AG08396 (cell line): ENCODE data around the gene TCEAL3.
"Not testable (repeated sequence)": the region's sequence is repeated elsewhere in the genome, so short reads cannot be mapped to it uniquely, and the experiment has no call there.

Experiments used
- DNase-seq: peaks from one replicate; pipeline ENCODE4 v3.0.0; 2012; ENCODE audit warnings: low spot score, mixed read lengths

TCEAL3 gene, protein sequence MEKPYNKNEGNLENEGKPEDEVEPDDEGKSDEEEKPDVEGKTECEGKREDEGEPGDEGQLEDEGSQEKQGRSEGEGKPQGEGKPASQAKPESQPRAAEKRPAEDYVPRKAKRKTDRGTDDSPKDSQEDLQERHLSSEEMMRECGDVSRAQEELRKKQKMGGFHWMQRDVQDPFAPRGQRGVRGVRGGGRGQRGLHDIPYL

DNA sequence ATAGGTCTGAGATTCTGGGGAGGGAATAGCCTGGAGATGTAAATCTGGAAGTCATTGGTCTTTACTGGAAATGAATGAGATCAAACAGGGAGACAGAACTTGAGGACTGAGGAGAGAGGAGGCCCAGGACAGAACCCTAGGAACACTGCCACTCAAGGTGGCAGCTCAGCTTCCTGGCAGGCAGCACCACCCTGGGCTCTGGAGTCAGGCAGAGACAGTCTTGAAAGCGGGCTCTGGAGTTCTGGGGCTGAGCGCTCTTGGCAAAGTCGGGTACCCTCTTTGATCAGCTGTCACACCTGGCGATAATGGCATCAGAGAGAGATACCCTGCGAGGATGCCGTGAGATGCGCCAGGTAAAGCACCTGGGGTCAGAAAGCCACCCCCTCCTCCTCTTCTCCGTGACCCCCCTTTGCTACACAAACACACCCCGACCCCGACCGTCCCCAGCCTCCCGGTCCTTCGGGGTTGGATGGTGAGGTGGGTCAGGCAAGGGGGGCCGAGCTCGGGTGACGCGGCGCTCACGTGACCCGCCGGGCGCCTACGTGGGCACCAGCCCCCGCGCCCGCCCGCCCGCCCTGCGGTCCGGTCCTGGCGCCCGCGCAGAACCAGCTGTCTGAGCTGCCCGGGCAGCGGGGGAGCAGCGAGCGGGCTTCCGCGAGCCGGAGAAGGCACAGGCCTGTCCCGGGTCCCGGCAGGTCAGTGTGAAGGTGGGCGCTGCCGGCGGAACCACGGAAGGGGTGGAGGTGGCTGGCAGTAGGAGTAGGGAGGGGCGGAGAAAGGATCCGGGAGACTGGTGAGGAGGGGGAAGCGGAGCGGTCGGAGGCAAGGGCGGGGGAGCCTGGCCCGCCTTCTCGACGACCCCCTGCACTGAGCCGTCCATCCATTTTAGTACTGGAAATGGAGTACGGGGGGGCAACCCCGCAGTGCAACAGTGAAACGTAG is at the start of gene TCEAL3:
Gene TCEAL3 (plus strand): TSS at position 600 of the 942 bp plus-strand sequence. CDS start 1,102 bp downstream, outside the sequence.
- DNase-seq = peak; percentile 69

DNA sequence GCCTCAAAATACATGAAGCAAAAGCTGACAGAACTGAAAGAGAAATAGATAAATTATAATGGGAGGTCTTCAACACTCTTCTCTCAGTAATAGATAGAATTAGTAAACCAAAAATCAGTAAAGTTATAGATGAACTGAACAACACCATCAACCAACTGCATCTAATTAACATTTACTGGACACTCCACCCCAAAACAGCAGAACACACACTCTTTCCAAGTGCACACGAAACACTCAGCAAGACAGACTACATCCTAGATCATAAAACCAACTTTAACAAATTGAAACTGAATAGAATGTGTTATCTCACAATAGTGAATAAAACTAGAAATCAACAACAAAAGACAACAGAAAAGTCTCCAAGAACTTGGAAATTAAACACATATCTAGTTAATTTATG is 47.5 kb upstream of the TCEAL3 start:
- no peak for DNase-seq

DNA sequence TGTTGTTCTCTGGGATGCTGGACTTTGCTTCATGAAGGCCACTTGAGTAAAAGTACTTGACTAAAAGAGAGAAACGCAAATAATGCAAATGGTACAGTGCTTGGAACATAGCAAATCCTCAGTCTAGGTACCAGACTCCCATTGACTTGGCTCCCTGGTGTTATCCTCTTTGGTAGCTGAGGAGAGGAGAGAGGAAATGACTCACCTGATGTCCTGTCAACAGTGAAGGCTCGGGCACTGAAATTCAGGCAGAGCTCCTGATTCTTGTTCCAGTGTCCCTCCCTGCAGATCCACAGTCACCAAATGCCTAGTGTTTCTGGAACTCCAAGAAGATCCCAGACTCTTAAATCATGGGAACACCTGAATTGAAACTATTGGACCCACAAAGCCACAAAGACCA is 45.0 kb upstream of the TCEAL3 start:
- DNase-seq = no peak

DNA sequence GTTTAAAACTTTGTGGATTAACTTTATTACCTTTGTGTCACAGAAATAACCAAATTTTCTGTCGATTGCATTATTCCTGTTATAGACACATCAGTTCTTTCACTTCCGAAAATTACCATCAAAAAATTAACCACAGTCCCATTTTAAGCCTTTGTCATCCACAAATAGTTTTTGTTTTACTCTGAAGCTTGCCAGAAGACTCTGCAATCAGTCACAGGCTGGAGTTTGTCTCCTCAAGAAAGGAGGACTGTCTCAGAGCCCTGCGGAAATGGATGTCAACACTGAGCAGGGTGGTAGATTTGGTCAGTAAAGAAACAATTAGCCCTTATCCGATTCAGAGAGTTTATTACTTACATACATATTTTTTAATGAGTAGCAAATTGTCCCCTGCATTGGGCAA is 42.6 kb upstream of the TCEAL3 start:
- DNase-seq = no peak

DNA sequence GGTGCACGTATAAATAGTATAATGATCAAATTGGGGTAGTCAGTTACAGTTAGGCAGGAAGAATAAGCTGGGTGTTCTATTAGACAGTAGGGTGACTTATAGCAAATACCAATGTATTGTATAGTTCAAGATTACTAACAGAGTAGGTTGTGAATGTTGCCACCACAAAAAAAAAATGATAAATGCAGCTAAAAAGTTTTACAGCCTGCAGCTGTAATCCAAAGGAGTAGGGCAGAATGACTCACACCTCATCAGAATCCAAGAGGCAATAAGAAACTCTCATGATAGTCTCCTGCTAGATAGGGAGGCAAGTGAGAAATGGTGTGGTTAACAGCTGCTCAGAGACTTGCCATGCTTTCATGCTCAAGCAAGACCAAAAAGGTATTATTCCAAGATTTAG is 42.0 kb upstream of the TCEAL3 start:
- peak; percentile 18 for DNase-seq

DNA sequence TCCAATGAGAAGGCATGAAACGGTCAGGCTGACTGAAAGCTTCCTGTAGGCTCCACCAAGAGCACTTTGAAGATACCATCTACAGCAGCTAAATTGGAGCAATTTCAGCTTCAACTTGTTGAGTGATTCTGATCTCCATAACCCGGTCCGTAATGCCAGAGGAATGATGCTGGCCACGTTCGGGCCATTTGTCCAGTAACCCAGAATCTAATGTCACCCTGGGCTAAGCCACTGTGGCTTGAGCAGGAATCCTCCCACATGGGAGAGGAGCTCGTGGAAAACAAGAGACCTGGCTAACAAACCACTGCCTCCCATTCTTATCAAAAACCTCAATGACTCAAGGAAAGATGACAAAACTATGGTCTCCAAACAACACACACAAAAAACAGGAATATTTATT is 36.6 kb upstream of the TCEAL3 start:
- DNase-seq = no peak

DNA sequence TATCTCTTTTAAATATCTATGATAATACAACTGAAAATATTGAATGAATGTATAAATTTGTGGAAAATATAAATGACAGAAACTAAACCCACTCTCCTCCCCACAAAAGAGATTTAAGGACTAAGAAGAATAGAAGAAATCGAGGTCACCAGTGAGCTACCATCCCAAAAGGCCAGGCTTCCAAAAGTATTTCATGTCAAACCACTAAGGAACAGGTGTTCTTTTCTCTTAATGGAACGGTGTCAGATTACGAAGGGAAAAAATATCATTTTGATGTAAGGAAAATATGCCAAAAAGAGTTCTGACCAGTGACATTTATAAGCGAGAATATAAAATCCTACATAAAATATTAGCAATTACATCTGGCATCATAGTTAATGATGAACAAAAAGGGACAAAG is 36.0 kb upstream of the TCEAL3 start:
- DNase-seq = no peak

DNA sequence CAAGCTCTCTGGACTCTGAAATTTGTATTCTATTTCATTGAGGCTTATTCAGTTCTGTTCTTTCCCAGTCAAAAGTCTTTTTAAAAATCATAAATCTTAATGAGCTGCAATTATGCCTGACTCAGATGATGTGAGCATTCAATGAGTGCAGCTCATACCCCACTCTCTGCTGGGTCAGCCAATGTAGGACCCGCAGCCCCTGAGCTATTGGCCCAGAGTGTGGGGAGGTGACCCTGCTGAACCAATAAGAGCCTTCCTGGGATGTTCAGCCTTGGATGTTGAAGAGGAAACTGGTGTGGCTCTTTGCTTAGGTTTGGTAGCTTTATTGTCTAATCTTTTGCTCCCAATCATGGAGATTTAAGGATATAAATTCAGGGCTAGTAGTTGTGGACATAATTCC is 34.6 kb upstream of the TCEAL3 start:
- no peak for DNase-seq

DNA sequence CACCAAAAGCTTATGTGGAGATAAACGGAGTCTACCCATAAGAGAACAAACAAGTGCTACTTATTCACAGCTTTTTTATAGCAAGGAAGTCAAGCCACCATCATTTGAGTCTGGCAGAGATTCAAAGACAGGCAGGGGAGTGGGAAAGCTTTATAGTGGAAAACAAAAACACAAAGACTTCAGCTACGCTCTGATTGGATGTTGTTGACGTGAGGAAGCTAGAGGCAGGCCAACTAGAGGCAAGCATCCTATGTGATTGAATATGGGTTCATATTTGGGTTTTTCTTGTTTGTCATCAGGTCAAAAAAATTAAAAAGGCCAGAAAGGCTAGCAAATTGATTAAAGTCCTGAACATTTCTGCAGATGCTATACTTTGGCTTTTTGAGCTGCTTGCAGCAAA is 23.2 kb upstream of the TCEAL3 start:
- DNase-seq = no peak

DNA sequence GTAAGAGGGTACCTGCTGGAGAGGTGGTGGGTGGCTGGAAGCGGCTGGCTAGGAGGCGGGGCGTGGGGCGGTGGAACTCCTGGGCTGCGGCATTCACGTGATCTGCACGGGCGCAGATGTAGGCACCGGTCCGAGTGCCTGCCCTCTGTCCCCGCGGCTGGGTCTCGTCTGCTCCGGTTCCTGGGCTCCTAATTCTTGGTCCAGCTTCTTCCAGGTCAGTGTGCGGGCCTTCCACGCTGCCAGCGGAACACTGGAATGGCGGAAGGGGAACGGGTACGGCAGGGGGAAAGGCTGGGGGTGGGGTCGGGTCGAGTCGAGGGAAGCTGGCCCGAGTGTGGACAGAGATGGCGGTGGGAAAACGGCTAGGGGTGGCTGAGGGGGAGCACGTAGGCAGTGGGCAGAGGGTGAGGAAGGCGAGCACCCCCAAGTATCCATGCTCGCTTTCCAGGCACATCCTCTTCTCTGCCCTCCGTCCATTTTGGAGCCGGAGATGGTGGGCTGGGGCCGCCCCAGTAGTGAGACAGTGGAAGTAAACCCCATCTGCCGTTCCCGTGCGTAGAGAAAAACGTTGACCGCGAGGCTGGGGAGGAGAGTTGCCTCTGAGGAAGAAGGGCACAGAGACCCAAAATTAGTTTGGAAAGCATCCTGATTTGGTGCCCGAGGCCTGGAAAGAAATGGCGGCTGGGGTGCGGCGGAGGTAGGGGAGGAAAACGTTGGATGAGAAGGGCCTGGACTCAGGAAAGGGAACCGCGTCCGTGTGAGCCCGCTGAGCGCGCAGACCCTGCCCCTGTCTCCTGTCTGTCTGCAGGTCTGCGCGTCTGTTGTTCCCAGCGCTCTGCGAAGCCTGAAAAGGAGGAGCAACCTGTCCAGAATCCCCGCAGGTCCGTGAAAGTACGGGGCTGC is 22.1 kb upstream of the TCEAL3 start, which contains the start of gene TCEAL4:
Gene TCEAL4 (plus strand): TSS at position 105 of the 903 bp plus-strand sequence. CDS start 1,161 bp downstream, outside the sequence.
- DNase-seq = peak; percentile 48

DNA sequence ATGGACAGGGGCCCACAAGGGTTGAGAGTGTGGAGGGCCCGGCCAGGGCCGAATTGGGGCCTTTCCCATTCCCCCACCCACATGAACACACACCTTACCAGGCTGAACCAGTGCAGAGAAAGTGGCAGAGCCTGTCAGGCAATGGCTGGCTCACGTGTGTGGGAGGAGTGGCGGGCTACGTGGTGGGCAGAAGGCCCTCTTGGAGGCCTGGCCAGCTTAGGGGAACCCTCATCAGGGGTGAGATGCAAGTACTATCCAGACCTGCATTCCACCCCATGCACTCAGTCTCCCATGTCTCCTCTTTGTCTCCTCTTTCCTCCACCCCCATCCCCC is 21.5 kb upstream of the TCEAL3 start:
- DNase-seq = no peak

DNA sequence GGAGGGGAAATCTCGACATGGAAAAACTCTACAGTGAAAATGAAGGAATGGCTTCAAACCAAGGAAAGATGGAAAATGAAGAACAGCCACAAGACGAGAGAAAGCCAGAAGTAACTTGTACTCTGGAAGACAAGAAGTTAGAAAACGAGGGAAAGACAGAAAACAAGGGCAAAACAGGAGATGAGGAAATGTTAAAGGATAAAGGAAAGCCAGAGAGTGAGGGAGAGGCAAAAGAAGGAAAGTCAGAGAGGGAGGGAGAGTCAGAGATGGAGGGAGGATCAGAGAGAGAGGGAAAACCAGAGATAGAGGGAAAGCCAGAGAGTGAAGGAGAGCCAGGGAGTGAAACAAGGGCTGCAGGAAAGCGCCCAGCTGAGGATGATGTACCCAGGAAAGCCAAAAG is 21.1 kb upstream of the TCEAL3 start:
- DNase-seq = no peak

DNA sequence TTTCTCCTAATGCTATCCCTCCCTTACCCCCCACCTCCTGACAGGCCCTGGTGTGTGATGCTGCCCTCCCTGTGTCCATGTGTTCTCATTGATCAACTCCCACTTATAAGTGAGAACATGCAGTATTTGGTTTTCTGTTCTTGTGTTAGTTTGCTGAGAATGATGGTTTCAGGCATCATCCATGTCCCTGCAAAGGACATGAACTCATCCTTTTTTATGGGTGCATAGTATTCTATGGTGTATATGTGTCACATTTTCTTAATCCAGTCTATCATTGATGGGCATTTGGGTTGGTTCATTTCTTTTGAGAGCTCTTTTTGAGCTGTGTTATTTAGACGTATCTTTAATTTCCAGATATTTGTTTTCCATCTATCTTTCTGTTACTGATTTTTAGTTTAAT is 15.5 kb upstream of the TCEAL3 start:
- DNase-seq = not testable (repeated sequence)

DNA sequence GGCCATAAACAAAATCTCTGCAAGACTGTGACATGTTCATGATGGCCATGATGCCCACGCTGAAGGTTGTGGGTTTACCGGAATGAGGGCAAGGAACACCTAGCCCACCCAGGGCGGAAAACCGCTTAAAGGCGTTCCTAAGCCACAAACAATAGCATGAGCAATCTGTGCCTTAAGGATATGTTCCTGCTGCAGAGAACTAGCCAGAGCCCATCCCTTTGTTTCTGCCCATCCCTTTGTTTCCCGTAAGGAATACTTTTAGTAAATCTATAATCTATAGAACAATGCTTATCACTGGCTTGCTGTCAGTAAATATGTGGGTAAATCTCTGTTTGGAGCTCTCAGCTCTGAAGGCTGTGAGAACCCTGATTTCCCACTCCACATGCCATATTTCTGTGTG is 12.6 kb upstream of the TCEAL3 start:
- not testable (repeated sequence) for DNase-seq

DNA sequence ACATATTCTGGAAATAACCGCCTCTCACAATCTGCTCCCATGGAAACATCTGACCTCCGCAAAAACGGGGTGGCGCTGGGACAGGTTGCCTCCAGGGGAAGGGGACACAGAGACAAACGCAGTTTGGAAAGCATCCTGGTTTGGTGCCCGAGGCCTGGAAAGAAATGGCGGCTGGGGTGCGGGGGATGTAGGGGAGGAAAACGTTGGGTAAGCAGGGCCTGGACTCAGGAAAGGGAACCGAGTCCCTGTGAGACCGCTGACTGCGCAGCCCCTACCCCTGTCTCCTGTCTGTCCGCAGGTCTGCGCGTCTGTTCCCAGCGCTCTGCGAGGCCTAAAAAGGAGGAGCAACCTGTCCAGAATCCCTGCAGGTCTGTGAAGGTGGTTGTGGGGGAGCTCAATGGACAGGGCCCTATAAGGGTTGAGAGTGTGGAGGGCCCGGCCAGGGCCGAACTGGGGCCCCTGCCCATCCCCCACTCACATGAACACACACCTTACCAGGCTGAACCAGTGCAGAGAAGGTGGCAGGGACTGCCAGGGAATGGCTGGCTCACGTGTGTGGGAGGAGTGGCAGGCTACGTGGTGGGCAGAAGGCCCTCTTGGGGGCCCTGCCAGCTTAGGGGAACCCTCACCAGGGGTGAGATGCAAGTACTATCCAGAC is 672 bp downstream of the TCEAL3 start:
- DNase-seq = no peak

DNA sequence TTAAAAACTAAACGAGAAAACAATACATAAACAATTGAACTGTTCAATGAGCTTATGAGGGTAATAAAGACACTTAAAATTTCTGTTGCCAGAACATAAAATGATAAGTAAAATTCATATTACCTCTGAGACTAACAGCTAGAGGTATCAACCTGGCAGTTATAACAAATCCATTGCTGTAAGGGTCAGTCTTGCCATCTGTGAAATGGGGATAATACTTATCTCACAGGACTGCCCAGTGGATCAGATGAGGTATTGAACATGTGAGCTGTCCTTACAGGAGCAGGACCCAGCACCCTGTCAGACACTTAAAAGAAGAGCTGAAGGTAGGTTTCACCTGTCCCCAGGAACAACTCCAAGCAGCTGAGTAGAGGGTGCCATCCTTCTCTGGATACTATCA is 2.5 kb downstream of the TCEAL3 start:
- DNase-seq = no peak

DNA sequence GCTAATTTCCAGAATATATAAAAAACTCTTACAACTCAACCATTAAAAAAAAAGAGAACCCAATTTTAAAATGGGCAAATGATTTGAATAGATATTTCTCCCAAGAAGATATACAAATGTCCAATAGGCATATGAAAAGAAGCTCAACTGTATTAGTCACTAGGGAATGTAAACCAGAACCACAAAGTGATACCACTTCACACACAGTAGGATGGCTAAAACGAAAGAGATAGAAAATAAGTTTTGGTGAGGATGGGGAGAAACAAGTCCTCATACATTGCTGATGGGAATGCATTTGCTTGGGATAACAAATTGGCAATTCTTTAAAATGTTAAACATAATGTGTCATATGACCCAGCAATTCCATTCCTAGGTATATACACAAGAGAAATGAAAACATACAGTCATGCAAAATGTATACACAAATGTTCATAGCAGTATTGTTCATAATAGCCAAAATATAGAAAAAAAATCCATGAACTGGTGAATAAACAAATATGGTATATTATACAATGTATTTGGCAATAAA is 5.7 kb downstream of the TCEAL3 start:
- no peak for DNase-seq

DNA sequence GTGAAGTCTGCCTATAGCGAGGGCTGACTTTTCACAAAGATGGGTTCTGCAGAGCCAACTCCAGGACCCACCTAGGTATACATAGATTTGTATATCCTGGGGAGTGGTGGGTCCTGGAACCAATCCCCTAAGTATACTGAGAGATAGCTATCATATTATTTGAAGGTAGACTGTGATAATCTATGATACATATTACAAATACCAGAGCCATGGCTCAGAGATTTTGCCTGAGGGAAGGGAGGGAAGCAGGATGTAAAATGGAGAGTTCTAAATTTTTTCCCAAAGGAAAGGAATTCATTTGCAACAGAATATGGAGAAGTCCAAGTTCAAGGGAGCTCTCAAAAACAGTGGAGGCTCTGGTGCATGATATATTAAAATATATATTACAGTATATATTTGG is 7.2 kb downstream of the TCEAL3 start:
- DNase-seq = no peak

DNA sequence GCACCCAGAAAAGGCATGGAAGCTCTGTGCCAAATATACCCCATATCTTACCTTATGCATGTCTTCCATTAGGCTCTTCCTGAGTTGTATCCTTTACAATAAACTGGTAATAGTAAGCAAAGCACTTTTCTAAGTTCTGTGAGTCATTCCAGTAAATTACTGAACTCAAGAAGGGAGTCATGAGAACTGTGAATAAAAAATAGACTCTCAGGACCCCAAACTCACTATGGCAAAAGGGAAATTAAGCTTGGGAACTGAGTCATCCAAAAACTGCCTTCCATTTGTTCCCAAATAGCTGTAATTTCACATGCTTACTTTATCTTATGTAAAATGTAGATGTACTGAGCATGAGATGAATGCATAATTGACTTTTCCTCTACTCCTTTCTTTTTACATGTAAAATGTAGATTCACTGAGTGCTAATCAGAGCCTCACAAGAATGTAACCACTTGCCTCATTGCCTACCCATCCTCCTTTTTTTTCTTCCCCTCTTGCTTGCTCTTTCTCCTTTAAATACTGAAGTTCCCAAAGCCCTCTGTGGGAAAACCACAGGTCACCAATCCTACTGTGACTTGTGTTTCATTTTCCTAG is 8.1 kb downstream of the TCEAL3 start:
- no peak for DNase-seq

DNA sequence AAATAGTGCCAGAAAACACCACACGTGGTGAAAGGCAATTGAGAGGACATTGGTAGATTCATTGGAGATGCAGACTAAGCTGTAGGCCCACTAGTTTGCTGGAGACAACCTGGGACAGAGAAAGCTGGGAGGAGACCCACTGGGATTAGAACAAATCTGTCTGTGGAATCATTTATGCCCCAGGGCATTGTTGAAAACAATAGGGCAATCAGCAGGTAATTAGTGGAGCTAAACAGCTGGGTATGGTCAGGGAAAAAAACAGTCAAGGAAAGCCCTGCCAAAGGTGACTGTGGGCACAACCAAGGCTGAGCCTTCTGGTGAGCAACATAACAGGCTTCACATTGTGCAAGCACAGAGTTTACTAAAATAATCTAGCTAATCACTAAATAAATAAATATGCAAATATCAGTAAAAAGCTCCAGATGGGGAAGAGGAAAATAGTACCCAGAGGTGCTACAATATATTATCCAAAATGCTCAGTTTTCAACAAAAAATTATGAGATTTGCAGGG is 9.0 kb downstream of the TCEAL3 start:
- no peak for DNase-seq

DNA sequence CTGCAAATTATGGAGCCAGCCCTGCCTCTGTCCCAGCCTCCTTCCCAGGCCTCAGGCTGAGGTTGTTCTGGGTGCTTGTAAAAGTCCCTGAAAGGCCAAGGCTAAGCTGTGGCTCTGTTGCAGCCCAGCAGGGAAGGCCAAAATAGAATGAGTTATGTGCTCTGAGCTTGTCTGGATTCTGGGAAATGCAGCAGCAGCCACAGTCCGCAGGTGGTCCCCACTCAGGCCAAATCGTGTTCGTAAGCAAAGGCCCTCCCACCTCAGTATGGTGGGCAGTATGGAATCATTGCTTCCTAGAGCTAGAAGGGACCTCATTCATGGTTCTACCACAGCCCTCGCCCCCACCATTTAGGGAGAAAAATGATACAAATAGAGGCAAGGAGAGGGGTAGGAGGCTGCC is 16.3 kb downstream of the TCEAL3 start:
- DNase-seq = no peak
